Heart left ventricle (tissue), 16 donors: ENCODE results near the gene VEGFA. TPM values are rescaled to one million over a fixed set of nuclear protein-coding genes. Genes with fewer than 3 reads are reported as not detected.

Experiments
- ATAC-seq, 4 donors: fragments of 200-7000 bp; cut with Tn5 transposase; one replicate each; pipeline ENCODE4 v1.9.1; 2020 to 2022; ENCODE audit warnings: moderate library complexity in 4 of 4, mild to moderate bottlenecking in 3 of 4, moderate number of reproducible peaks in 1 of 4
- DNase-seq, 5 donors: peaks; one replicate each; pipeline ENCODE4 v3.0.0-alpha.2; 2020
- H3K27ac ChIP-seq, 12 donors: fragments of 200-600 bp; sonication (generic) in 4 of 12; one replicate each; pipeline versions ENCODE4 v1.5.0 to v1.8.0; 2016 to 2022; ENCODE audit warnings: mild to moderate bottlenecking in 2 of 12
- H3K27me3 ChIP-seq, 9 donors: fragments of 200-600 bp; sonication (generic) in 2 of 9; one replicate each; pipeline versions ENCODE4 v1.5.1 to v1.8.0; 2016 to 2022; ENCODE audit warnings: mild to moderate bottlenecking in 3 of 9
- H3K36me3 ChIP-seq, 9 donors: fragments of 200-600 bp; sonication (generic) in 2 of 9; one replicate each; pipeline versions ENCODE4 v1.5.0 to v1.8.0; 2018 to 2022; ENCODE audit warnings: mild to moderate bottlenecking in 2 of 9
- H3K4me1 ChIP-seq, 12 donors: fragments of 200-600 bp; sonication (generic) in 4 of 12; one replicate each; pipeline versions ENCODE4 v1.5.0 to v1.8.0; 2016 to 2022; ENCODE audit warnings: mild to moderate bottlenecking in 3 of 12
- H3K4me3 ChIP-seq, 12 donors: fragments of 200-600 bp; sonication (generic) in 4 of 12; one replicate each; pipeline versions ENCODE4 v1.5.0 to v1.8.0; 2017 to 2022; ENCODE audit warnings: mild to moderate bottlenecking in 9 of 12, moderate library complexity in 4 of 12
- H3K9me3 ChIP-seq, 12 donors: fragments of 200-600 bp; sonication (generic) in 4 of 12; one replicate each; pipeline versions ENCODE4 v1.5.0 to v1.8.0; 2016 to 2022; ENCODE audit warnings: mild to moderate bottlenecking in 1 of 12
- CTCF ChIP-seq, 12 donors: fragments of 200-600 bp; sonication (generic) in 4 of 12; IDR thresholded peaks; one replicate each; pipeline versions ENCODE4 v1.5.0 to v1.8.0; 2018 to 2022; ENCODE audit warnings: antibody characterized with exemption in 12 of 12, mild to moderate bottlenecking in 5 of 12
- POLR2A ChIP-seq, 2 donors: fragments of 450-650 bp; IDR thresholded peaks; one replicate each; pipeline ENCODE4 v1.6.1; 2017; ENCODE audit warnings: antibody characterized with exemption in 2 of 2, mild to moderate bottlenecking in 2 of 2, moderate library complexity in 2 of 2
- WGBS, 4 donors: extraction: QIAGEN DNeasy Blood & Tissue Kit in 2 of 4; methylation state at CpG; one replicate each; pipeline versions ENCODE4 v1.1.5 to v1.1.7; 2013 to 2018; 5-methylcytosine and 5-hydroxymethylcytosine counted together
- intact Hi-C, 10 donors: fragments of 100-400 bp; cut with DNase I; formaldehyde crosslinking; loops; one replicate each; pipeline versions ENCODE4 v1.11.1 to v1.14.2; 2022
- polyA plus RNA-seq, 2 donors: library from polyadenylated mRNA; stranded (reverse); fragments of 200-250 nt; gene quantifications; one replicate each; pipeline ENCODE4 v1.2.3, GENCODE V29; 2013
- total RNA-seq, 9 donors: library from RNA; depleted of rRNA in 2 of 9; stranded (reverse); fragments of >200 nt in 2 of 9; fragmentation: NEBNext Ultra II Directional in 3 of 9; extraction: Animal tissue kit (Norgen Biotek cat#: 25700) in 3 of 9; gene quantifications; one replicate each; pipeline versions ENCODE4 v1.1.0 to v1.2.4, GENCODE V29; 2016 to 2023
- donor health status: ischemic (EF 13 %, LVEDD 7.1; RV severe dilation, severe dysfunction).
- donor health status: healthy with polysubstance abuse.
- donor health status: DM: no; HTN: yes; CAD: no.
- donor health status: DM: no; HTN: no; CAD: no.
- donor health status: ischemic (EF 25% LVEDD 6.9; RV normal size, moderate dysfunction).
- donor health status: ischemic (EF 25% LVEDD 5.7; RV mildly dilated, moderate dysfunction).
- donor health status: healthy.
- donor health status: DM: yes; HTN: yes; CAD: no.
- donor health status: ischemic (EF 35%, LVEDD 5.7; RV mildly dilated, moderate dysfunction).
- donor health status: nonischemic (EF 11% LVEDD 7.7; RV severe dilation, severe dysfunction).
- donor health status: DM: yes; HTN: yes; CAD: no.
- donor health status: PGD.
- donor health status: ischemic (EF 29% LVEDD 5.4; RV normal size, mild dysfunction).
- donor health status: nonischemic (EF 23%, LVEDD 6.1; RV moderate dilation, normal function).

The VEGFA gene
- total and polyA plus RNA-seq, 11 donors, result 83.0 to 254 (median 171) TPM

- Histone ChIP-seq H3K27me3 (no peaks in the 10 kb centered on the region), H3K9me3 (no peaks in the 10 kb centered on the region), H3K4me3 (no peak overlapping the region), H3K27ac (peak overlapping the region in 10 of 12 donors; percentile 60 to 86 (median 78)), H3K4me1 (peaks cover 0 to 47% (median 31%) of the 10 kb centered on the region in 12 donors), H3K36me3 (no peaks in the 10 kb centered on the region)
- DNase-seq, result no peak
- ATAC-seq, result no peak
- intact Hi-C loops, result no loop called here
- 53 to 76% (median 60%) methylated on average over 2 to 5 of the region's 5 CpGs for WGBS, 4 donors
- TF ChIP-seq CTCF (IDR thresholded peaks at IDR 0.05) (no peak), POLR2A (IDR thresholded peaks at IDR 0.05) (no peak)
Observed at GRCh38 chr6:43793154-43793874, 23.3 kb downstream of the VEGFA start.

DNA sequence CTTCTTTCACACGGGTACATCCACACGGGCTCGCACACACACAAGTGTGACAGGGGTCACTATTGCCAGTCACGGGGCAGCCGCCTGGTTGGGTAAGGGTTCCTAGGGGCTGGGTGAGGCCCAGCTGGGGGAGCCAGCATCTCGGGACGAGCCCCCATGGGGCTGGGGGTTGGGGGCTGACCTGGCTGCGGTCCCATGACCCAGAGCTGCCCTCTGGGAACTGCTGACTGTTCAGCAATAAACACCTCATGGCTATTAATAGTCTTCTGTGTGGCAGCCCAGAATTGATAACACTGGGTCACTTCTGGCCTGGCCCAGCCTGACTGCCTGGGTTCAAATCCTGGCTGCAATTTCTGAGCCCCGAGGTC, 23.8 kb downstream of the VEGFA start:
- TF ChIP-seq CTCF (IDR thresholded peaks at IDR 0.05) (no peak), POLR2A (IDR thresholded peaks at IDR 0.05) (no peak)
- 37 to 62% (median 56%) methylated on average over 2 to 9 of the region's 9 CpGs for WGBS, 4 donors
- Histone ChIP-seq H3K27me3 (no peaks in the 10 kb centered on the region), H3K27ac (peak overlapping the region in 10 of 12 donors; percentile 60 to 86 (median 78)), H3K4me3 (no peak overlapping the region), H3K36me3 (no peaks in the 10 kb centered on the region), H3K9me3 (no peaks in the 10 kb centered on the region), H3K4me1 (peaks cover 0 to 53% (median 32%) of the 10 kb centered on the region in 12 donors)
- intact Hi-C loops, result no loop called here
- ATAC-seq, result peak; percentile 51 to 79 (median 64)
- no peak for DNase-seq

GRCh38 chr6:43795421-43795820, 25.4 kb downstream of the VEGFA start:
- peaks cover 0 to 59% (median 33%) of the 10 kb centered on the region in 12 donors for H3K4me1 ChIP-seq
- H3K27me3 ChIP-seq, result no peaks in the 10 kb centered on the region
- no peak for DNase-seq
- H3K9me3 ChIP-seq, result no peaks in the 10 kb centered on the region
- H3K27ac ChIP-seq, result peak overlapping the region in 1 of 12 donors; percentile 81
- H3K4me3 ChIP-seq, result no peak overlapping the region
- H3K36me3 ChIP-seq, result no peaks in the 10 kb centered on the region
- no peak for ATAC-seq
- intact Hi-C loops, result no loop called here
- 73 to 79% (median 78%) methylated on average over 8 of the region's 8 CpGs for WGBS, 4 donors
- TF ChIP-seq POLR2A (IDR thresholded peaks at IDR 0.05) (no peak), CTCF (IDR thresholded peaks at IDR 0.05) (no peak)

DNA sequence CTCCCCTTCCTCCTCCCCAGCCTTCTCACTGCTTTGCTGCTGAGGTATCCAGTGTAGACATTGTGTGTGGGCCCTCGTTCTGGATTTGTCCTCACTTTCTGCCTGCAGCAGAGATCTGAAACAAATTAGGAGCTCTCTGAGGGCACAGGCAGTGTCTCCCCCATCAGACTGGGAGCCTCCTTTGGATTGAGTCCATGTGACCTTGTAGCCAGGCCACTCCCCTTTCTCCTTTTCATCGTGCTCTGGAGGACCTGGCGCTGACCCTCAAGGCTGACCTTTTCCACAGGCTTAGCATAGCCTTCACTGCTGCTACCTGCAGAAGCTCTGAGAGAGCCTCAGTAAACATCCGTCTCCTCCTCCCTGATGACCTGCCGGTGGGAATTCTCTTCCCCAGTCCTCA, 26.2 kb downstream of the VEGFA start:
- Histone ChIP-seq H3K27ac (no peak overlapping the region), H3K4me1 (peaks cover 0 to 57% (median 32%) of the 10 kb centered on the region in 12 donors), H3K36me3 (no peaks in the 10 kb centered on the region), H3K9me3 (no peaks in the 10 kb centered on the region), H3K4me3 (no peak overlapping the region), H3K27me3 (no peaks in the 10 kb centered on the region)
- intact Hi-C loops, result no loop called here
- DNase-seq, result no peak
- WGBS, 4 donors, result 62 to 71% (median 66%) methylated on average over 5 of the region's 5 CpGs
- TF ChIP-seq POLR2A (IDR thresholded peaks at IDR 0.05) (no peak), CTCF (IDR thresholded peaks at IDR 0.05) (no peak)
- ATAC-seq, result no peak
